A673 (cell line): ENCODE measurements around the gene FRY.

Experiments
- EZH2 ChIP-seq: fragments of 200-600 bp; sonication (generic); IDR thresholded peaks from 2 replicates; pipeline ENCODE4 v1.6.1; 2017; ENCODE audit warnings: borderline replicate concordance, low read depth, mild to moderate bottlenecking, mixed read lengths, antibody characterized with exemption, low read length; ENCODE audit not compliant: poor library complexity, severe bottlenecking
- TF ChIP-seq, protein P1 (sequence below): fragments of 300-800, 200-600 bp; sonication (generic); conservative IDR thresholded peaks from 2 replicates; pipeline ENCODE4 v1.5.1; 2017; ENCODE audit warnings: low read depth, mild to moderate bottlenecking, antibody characterized with exemption, low read length, moderate library complexity, mixed read lengths

- TF ChIP-seq, protein P1, sequence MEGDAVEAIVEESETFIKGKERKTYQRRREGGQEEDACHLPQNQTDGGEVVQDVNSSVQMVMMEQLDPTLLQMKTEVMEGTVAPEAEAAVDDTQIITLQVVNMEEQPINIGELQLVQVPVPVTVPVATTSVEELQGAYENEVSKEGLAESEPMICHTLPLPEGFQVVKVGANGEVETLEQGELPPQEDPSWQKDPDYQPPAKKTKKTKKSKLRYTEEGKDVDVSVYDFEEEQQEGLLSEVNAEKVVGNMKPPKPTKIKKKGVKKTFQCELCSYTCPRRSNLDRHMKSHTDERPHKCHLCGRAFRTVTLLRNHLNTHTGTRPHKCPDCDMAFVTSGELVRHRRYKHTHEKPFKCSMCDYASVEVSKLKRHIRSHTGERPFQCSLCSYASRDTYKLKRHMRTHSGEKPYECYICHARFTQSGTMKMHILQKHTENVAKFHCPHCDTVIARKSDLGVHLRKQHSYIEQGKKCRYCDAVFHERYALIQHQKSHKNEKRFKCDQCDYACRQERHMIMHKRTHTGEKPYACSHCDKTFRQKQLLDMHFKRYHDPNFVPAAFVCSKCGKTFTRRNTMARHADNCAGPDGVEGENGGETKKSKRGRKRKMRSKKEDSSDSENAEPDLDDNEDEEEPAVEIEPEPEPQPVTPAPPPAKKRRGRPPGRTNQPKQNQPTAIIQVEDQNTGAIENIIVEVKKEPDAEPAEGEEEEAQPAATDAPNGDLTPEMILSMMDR = no peak
- no peak for TF ChIP-seq EZH2
These were observed 139.3 kb downstream of the FRY start for GRCh38 chr13:32170841-32171240.
